T-helper 1 cell (primary cell): ENCODE measurements around the gene CHST11.

Experiments used
- DNase-seq, 5 donors: peaks; one replicate each; pipeline ENCODE4 v3.0.0-alpha.2; 2012 to 2020

CHST11 gene

DNA sequence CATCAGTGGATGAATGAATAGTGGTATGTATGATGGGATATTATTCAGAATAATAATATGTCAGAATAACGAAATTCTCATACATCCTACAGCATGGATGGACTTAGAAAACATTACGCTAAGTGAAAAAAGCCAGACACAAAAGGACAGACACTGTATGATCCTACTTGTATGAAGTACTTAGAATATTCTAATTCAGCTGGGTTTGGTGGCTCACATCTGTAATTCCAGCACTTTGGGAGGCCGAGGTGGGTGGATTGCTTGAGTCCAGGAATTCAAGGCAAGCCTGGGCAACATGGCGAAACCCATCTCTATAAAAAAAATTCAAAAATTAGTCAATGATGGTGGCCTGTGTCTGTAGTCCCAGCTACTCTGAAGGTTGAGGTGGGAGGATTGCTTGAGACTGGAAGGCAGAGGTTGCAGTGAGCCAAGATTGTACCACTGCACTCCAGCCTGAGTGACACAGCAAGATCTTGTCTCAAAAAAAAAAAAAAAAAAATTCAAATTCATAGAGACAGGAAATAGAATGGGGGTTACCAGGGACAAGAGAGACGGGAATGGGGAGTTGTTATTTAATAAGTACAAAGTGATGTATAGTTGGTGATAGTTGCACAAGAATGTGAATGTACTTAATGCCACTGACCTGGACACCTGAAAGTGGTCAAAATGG, 132.3 kb downstream of the CHST11 start:
- DNase-seq, result no peak

DNA sequence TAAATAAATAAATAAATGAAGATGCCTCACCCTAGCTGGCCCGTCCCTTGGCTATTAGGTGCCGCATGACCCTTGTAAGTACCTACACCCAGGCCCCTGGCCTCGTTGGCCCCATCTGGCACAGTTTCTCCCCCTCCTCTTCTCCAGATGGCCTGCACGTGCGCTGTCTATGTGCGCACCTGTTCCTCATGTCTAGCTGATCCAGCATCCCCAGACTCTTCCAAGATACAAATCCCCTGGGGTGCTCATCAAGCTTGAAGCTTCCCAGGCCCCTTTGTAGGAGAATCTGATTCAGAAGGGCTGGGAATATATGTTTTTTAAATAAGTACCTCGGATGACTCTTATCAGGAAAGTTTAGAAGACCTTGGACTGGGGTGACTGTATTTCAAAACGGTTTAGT, 133.3 kb downstream of the CHST11 start:
- no peak for DNase-seq

DNA sequence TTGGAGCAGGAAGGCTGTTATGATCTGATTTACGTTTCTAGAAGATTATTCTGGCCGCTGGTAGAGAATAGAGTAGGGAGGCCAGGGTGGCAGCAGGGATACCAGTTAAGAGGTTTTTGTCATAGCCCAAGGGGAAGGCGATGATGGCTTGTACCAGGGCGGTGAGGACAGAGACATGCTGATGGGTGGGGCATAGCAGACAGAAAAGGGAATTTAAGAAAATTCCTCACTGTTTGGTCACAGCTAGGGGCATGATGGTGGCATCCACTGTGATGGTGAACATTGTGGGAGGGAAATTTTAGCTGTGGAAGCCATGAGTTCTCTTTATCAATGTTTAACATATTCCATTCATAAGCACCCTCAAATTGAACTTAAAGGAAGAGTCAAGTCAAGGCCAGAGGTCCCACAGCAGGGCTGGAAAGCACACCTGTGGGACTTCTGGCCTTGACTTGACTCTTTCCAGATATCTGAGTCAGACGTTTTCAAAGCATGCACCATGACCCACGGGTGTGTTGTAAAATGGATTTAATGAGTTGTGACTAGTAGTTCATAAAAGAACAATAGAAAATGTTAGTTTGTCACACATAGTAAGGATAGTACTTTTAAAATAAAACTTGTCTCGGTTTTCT, 134.6 kb downstream of the CHST11 start:
- DNase-seq, result no peak

- no peak for DNase-seq
Measured at GRCh38 chr12:104593482-104593881, 136.7 kb downstream of the CHST11 start.

- no peak for DNase-seq
Measured at GRCh38 chr12:104596134-104596799, 139.5 kb downstream of the CHST11 start.

- DNase-seq, result no peak
Measured at GRCh38 chr12:104596898-104597843, 140.4 kb downstream of the CHST11 start.

DNA sequence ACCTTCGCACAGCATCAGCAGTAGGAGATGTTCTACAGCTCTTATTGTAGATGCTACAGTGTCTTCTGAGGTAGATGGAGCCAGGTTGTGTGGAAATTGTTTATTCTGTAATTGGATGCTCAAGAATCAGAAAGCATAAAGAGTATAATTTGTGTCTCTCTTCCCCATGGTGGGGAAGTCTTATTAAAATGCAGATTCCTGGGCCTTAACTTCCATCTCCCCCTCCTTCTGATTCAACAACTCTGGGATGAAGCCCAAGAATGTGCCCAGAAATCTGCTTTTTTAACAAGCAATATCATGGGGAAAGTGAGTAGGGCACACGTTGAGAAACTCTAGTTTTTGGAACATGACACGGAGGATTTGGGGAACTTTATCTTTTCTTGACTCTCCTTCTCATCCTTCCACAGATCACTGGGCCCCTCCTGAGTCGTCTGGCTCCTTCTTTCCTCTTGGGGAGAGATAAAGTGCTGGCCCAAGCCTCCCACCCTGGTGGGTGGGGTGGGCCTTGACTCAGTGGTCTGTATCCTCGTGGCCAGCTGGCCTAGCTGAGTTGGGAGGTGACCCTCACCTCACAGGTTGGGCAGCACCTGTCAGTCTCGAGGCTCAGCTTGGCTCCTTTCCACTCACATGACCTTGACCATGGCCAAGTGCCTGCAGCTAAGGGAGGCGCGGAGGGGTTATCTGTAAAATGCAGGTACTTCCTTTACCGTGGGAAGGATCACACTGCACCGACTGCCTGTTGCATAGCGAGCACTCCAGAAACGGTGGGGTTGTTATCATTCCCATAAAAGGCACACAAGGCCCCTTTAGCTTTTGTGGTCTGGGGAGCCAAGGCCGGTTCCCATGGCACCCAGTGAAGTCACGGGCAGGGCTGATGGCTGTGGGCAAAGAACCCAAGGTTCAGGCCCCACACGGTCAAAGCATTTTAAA, 141.9 kb downstream of the CHST11 start:
- DNase-seq, result no peak

DNA sequence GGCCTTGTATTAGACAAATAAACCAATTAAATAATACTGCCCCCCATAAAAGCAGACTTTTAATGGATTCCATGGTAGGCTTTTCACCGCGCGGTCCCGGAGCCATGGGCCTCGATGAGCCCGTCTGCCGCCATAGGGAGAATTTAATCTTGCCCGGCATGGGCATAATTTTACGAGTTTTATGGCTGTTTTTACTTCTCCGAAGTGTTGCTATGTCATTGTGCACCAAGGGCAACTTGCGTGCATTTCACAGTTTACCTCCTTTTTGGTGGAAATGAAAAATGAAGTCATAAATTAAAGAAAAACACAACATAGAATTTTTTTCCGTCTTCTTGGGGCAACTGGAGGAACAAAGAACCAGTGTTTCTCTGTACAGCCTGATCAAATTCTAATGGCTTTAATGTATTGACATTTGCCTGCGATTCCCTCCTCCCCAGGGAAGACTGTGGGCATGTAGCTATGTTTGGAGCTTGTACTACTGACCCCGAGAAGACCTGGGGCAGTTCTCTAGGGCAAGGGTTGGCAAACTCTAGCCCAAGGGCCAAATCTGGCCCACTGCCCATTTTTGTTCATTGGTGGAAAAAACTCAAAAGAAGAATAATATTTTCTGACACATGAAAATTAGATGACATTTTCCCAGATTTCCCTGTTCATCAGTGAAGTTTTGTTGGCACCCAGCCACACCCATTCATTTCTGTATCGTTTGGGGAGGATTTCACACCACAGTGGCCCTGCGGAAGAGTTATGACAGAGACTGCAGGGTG, 142.7 kb downstream of the CHST11 start:
- no peak for DNase-seq

- no peak for DNase-seq
Measured at GRCh38 chr12:104600036-104600712, 143.4 kb downstream of the CHST11 start.

DNA sequence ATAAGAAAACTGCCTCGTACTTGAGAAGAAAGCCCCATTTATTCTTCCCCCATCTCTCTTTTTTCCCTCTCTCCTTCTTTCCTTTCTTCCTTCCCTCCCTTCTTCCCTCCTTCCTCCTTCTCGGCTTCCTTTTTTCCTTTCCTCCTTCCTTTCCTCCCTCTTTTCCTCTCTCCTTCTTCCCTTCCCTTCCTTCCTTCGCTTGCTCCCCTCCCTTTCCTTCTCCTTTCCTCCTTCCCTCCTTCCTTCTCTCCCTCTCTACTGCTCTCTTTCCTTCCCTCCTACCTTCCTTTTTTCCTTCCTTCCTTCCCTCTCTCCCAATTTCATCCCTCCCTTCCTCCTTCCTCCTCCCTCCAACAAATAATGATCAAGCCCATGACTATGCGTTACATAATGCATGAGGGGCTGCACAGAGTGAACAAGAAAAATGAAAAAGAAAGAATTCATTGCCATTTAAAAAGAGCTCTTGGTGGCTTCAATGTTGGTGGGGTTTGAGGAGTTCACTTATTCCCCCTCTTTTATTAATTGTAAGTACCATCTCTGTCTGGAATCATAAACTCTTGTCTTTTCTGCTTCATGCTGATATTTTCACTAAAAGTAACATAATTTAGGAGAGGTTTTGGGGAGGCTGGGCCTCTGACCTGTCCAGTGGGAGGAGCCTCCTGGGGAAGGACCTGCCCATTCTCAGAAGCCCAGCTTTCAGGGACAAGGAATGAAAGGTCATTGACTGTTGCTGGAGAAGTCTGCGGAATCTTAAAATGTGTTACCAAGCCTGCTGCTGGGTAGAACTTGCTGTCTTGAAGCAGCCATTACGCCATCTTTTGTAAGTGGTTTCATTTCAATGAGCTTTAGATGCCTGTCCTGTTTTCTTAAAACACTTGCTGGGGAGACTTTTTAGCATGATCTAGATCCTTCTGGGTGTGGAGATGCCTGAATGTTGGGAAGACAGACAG, 144.3 kb downstream of the CHST11 start:
- no peak for DNase-seq

DNA sequence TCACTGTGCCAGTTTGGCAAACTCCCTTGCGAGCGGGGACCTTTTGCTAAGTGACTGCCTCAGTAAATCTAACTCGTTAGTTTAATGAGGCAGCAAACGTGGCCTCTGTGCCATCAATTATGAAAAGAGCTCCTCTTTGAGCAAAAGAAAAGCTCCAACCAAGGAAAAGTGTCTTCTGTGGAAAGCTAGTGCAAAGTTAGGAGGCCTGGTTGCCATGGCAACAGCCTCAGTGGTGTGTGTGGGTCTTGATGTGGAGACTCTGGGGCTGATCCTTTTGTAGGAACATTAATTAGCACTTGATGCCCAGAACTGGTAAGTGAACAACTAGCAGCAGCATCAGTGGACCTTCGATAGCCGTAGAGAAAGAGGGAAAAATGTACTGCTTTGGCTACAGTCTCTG, 145.7 kb downstream of the CHST11 start:
- DNase-seq, result no peak

DNA sequence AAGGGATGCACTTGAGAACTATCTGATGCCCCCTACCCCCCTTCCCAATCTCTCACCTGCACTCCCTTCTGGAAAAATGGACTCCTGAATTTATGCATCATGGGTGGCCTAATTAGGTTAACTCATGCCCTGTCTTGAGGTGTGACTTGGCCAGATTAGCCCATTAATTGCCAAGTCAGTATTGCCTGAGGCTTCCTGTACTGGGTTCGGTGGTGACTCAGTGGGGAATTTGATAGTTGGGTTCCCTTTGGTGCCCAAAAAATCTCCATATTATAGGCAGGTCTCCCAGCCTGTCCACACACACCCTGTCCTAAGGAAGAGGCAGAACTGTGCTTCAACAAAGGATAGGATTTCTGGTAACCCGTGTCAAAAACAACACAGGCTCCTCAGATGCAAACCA, 146.1 kb downstream of the CHST11 start:
- no peak for DNase-seq

GRCh38 chr12:104603545-104603973, 146.8 kb downstream of the CHST11 start:
- no peak for DNase-seq

- peak in 4 of 5 donors; percentile 5 to 81 (median 13) for DNase-seq
Measured at GRCh38 chr12:104604070-104604994, 147.6 kb downstream of the CHST11 start.

GRCh38 chr12:104604995-104605675, 148.4 kb downstream of the CHST11 start:
- no peak for DNase-seq

DNA sequence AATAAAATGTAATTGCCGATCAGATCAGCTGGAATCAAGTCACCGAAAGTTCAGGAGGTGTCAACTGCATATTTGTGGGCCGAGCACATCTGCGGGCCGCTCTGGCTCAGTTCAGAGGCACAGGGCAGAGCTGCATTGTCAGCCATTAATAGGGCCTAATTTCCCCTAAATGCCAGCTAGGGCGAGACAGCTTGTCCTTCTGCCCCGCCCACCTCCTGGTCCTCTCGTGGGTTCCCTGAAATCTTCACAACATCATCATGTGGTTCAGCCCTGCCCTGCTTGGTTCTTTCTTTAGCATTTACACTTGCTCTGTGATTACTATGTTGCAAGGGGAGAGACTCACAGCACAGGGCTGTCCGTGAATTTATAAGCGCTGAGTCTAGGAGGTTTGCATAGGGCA, 148.9 kb downstream of the CHST11 start:
- no peak for DNase-seq

- no peak for DNase-seq
Measured at GRCh38 chr12:104608998-104609397, 152.2 kb downstream of the CHST11 start.
